Hematopoietic multipotent progenitor cell treated with erythropoietin and hydrocortisone succinate and interleukin-3 and kit ligand, for 6 days (in vitro differentiated cells): ENCODE measurements around the gene TP53I11.

Experiments used
- DNase-seq: peaks from one replicate; pipeline ENCODE4 v3.0.0-alpha.2; 2015

The TP53I11 gene

GRCh38 chr11:44978274-44978960 lies 27.7 kb upstream of the TP53I11 start:
- no peak for DNase-seq

DNA sequence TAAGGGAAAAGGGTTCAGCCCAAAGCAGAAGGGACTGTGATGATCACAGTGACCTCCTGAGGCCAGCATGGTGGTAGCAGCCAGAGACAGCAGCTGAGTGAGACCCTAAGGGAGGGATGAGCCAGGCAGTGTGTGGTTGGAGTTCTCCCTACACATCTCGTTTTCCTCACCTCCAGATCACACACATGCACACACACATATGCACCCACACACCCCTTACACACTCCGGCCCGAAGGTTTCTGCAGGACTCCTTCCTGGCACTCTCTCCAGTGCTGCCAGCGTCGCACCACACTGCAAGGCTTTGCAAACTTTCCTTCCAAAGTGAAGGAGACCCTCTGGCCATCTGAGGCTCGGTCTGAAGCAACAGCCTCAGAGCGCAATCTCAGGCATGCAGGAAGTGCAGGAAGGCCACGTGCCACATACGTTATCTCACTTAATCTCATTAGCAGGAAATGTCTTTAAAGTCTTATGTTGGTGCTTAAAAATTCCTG lies 26.9 kb upstream of the TP53I11 start:
- peak; percentile 56 for DNase-seq

- DNase-seq, result no peak
Measured at GRCh38 chr11:44976576-44976975, 25.9 kb upstream of the TP53I11 start.

GRCh38 chr11:44974402-44975000 lies 23.8 kb upstream of the TP53I11 start:
- DNase-seq, result no peak

GRCh38 chr11:44973632-44974401 lies 23.1 kb upstream of the TP53I11 start:
- DNase-seq, result no peak

- no peak for DNase-seq
Measured at GRCh38 chr11:44972746-44973435, 22.2 kb upstream of the TP53I11 start.

- peak; percentile 57 for DNase-seq
Measured at GRCh38 chr11:44971185-44971584, 20.5 kb upstream of the TP53I11 start.

GRCh38 chr11:44970293-44970692 lies 19.6 kb upstream of the TP53I11 start:
- DNase-seq, result no peak

DNA sequence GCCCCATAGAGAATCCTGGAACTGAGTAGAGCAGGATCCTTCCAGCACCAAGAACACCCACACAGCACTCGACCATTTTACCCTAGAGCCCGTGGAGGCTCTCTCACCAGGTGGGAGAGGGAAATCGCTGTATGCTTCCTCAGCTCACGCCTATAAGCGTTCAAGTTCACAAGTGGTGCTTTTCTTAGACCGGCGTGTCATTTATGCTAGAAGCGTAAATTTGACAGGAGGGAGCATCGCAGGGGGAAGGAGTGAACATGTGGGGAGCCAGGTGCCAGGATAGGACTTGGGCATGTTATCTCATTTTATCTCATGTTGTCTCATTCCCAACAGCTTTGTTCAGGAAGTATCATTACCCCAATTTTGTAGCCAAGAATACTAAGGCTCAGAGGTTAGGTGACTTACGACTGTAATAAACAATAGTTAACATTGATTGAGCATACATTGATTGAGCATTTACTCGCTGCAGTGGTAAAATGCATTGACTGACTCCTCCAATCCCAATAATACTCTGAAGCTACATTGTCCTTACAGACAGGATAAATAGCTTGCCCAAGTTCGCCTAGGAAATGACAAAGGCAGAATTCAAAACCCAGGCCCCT lies 19.1 kb upstream of the TP53I11 start:
- DNase-seq, result no peak

- no peak for DNase-seq
Measured at GRCh38 chr11:44968510-44968909, 17.8 kb upstream of the TP53I11 start.

DNA sequence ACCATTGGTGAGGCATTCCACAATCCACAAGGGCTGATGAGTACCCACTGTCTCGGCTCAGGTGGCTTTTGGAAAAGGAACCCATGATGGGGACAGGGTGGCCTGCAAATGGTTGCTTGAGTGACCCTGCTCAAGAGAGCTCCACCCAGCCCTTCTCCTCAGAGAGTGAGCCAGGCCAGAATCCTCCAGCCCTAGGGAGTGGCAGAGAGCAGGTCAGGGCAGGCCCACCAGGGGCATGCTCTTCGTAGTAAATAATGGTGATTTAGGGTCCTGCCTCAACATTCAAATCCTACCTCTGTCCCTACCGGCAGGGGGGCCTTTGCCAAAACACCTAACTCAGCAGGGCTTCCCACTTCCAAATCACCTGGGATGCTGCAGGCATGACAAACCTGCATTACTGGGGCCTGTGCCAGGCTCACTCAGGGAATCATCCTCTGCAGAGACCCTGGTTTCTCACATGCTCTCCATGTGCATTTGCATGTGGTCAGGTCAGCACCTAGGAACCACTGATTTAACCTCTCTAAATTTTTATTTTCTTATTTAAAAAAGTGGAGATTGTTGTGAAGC lies 17.3 kb upstream of the TP53I11 start:
- no peak for DNase-seq

GRCh38 chr11:44966694-44967093 lies 16.0 kb upstream of the TP53I11 start:
- DNase-seq, result no peak

DNA sequence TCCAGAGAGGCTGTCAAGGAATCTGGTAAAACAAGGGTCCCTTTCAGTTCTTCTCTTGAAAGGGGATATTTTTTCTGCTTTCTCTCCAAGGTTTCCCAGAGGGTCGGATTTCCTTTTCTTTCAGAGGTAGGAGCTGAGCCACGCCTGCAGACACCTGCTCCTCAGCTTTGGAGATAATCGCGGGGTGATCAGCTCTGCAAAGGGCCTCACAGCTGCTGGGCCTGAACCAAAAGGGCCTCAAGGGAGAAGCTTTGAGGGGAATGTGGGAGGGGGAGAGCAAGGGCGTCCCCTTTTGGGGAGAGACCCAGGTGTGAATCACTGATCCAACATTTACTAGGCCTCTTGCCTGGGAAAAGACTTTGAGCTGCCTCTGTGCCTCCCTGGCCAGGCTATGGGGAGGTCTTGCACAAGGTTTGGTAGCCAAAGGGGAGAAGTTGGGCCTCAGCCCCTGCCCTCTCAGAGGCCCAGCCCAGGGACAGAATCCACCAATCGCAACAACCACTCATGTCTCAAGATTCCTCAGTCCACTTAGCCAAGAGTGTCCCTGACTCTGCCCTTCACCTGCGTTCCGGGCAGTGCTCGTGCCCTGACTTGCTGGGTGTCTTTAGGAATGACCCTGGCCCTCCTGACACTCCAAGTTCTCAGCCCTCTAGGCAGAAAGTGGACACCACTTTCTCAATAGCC lies 14.0 kb upstream of the TP53I11 start:
- DNase-seq, result no peak

- DNase-seq, result no peak
Measured at GRCh38 chr11:44963948-44964347, 13.3 kb upstream of the TP53I11 start.

- DNase-seq, result no peak
Measured at GRCh38 chr11:44963136-44963535, 12.5 kb upstream of the TP53I11 start.

GRCh38 chr11:44962464-44962863 lies 11.8 kb upstream of the TP53I11 start:
- DNase-seq, result no peak

- DNase-seq, result no peak
Measured at GRCh38 chr11:44960200-44960845, 9.6 kb upstream of the TP53I11 start.

- DNase-seq, result no peak
Measured at GRCh38 chr11:44959064-44959463, 8.4 kb upstream of the TP53I11 start.

DNA sequence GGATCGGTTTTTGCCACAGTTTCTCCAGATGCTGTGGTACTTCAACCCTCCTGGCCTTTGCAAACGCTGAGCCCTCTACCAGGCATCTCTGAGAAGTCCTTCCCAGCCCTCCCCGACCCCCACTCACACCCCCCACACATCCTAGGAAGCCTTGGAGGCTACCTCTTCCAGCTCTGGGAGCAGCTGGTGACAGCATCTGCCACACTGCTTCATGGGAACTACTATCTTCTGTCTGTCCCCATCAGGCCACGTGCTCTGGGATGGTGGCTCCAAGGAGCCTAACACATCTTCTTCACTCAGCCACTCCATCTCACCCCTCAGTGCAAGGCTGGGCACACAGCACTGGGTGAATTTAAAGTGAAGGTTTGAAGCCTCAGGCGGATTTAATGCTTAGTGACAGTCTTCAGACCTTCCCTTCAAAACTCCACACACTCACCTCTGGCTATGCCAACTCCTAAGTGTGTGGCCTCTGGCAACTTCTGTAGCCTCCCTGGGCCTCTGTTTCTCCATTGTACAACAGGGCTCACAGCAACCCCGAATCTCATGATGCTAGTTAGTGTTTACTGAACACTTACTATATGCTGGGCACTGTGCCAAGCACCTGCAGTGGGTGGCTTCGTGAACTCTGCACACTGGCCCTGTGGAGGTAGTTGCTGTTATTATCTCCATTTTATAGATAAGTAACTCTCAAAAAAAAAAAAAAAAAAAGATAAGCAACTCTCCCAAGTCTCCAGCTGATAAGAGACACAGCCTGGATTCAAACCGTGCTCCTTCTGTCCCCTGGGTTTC lies 7.3 kb upstream of the TP53I11 start:
- DNase-seq, result no peak

DNA sequence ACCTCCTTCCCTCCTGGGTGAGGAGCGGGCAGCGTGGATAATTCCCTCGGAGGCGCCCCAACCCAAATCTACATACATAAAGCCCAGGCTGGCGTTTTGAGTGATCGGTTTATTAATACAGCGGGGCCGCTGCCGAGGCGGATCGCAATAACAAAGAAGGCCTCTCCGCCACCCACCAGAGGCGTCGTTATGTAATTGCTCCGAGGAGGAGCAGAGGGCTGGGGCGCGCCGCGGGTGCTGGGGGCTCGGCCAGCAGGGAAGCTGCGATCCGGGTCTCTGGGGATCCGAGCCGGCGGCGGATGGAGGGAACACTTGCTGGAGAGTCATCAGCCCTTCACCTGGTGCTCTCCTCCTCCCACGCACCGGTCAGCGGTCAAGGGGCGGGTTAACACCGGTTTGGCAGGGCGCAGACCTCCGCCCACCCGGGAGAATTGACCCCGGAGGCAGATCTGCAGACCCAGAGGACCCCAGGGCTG lies 6.4 kb upstream of the TP53I11 start:
- no peak for DNase-seq
